B cell (primary cell): ENCODE results near the gene TOLLIP. TPM values are rescaled to one million over a fixed set of nuclear protein-coding genes. Genes with fewer than 3 reads are reported as not detected.
A peak's percentile ranks its signal among the peaks of the same experiment; 100 is the strongest.

ENCODE experiments used
- ATAC-seq: fragments of 200-7000 bp; cut with Tn5 transposase; one replicate; pipeline ENCODE4 v1.10.0; 2021; ENCODE audit warnings: low read depth, mild to moderate bottlenecking, moderate number of reproducible peaks, moderate library complexity
- CTCF ChIA-PET: fragments of 350-600 bp; sonication (Branson Sonifier 250); formaldehyde crosslinking; loops from one replicate; lab custom pipeline; 2021; ENCODE audit warnings: antibody characterized with exemption, inconsistent platforms; lab: Charles Lee
- POLR2A ChIA-PET: fragments of 350-600 bp; sonication (Branson Sonifier 250); formaldehyde crosslinking; loops from one replicate; lab custom pipeline; 2021; ENCODE audit warnings: antibody characterized with exemption; lab: Charles Lee
- DNase-seq: peaks from one replicate; pipeline ENCODE4 v3.0.0; 2013
- H2AFZ ChIP-seq: 2 replicates; pipeline ENCODE4 v1.6.1; 2012; ENCODE audit warnings: mild to moderate bottlenecking, low read depth, low read length; ENCODE audit not compliant: insufficient read depth, poor library complexity, severe bottlenecking
- H3K27ac ChIP-seq, 2 donors: 1 replicate in 1 of 2; 2 replicates in 1 of 2; pipeline ENCODE4 v1.5.1; 2012 to 2013; ENCODE audit warnings: low read length in 2 of 2, mild to moderate bottlenecking in 2 of 2, moderate library complexity in 1 of 2
- H3K27me3 ChIP-seq, 4 experiments: fragments of 200-600 bp in 1 of 4; sonication (generic) in 1 of 4; replicated peaks in 1 of 4; 1 replicate in 2 of 4; 2 replicates in 2 of 4; pipeline versions ENCODE4 v1.6.1 to v1.7.0; 2013 to 2016; ENCODE audit warnings: low read length in 3 of 4, mild to moderate bottlenecking in 2 of 4, mixed read lengths in 1 of 4, moderate library complexity in 1 of 4; ENCODE audit not compliant: insufficient read depth in 4 of 4, control insufficient read depth in 3 of 4; ENCODE audit errors: control extremely low read depth in 1 of 4
- H3K36me3 ChIP-seq, 2 experiments: replicated peaks in 1 of 2; 1 replicate in 1 of 2; 2 replicates in 1 of 2; pipeline versions ENCODE4 v1.6.1 to v1.7.1; 2013; ENCODE audit warnings: low read length in 1 of 2; ENCODE audit not compliant: insufficient read depth in 2 of 2, control insufficient read depth in 1 of 2; ENCODE audit errors: control extremely low read depth in 1 of 2, extremely low read depth in 1 of 2
- H3K4me1 ChIP-seq, 2 donors: fragments of 200-600 bp in 1 of 2; sonication (generic) in 1 of 2; 1 replicate in 1 of 2; 2 replicates in 1 of 2; pipeline versions ENCODE4 v1.5.1 to v1.6.1; 2013 to 2017; ENCODE audit warnings: low read length in 2 of 2; ENCODE audit not compliant: control insufficient read depth in 2 of 2, insufficient read depth in 2 of 2
- H3K4me2 ChIP-seq: replicated peaks from 2 replicates; pipeline ENCODE3; 2012; ENCODE audit warnings: mild to moderate bottlenecking, low read depth, low read length; ENCODE audit not compliant: poor library complexity, severe bottlenecking
- H3K4me3 ChIP-seq, 5 experiments: fragments of 200-600 bp in 1 of 5; sonication (generic) in 1 of 5; 1 replicate in 3 of 5; 2 replicates in 2 of 5; pipeline versions ENCODE4 v1.5.1 to v1.7.0; 2011 to 2016; ENCODE audit warnings: low read length in 4 of 5, mild to moderate bottlenecking in 4 of 5, low read depth in 2 of 5, control low read depth in 1 of 5, moderate library complexity in 1 of 5; ENCODE audit not compliant: insufficient read depth in 1 of 5; ENCODE audit errors: control extremely low read depth in 1 of 5, extremely low read depth in 1 of 5
- H3K79me2 ChIP-seq: fragments of 200-600 bp; sonication (generic); one replicate; pipeline ENCODE4 v1.6.0; 2016; ENCODE audit warnings: low read length; ENCODE audit not compliant: control insufficient read depth, insufficient read depth
- H3K9ac ChIP-seq: fragments of 200-600 bp; sonication (generic); 2 replicates; pipeline ENCODE4 v1.6.1; 2017; ENCODE audit warnings: mild to moderate bottlenecking, low read length, moderate library complexity
- H3K9me3 ChIP-seq, 3 donors: one replicate each; pipeline versions ENCODE4 v1.6.1 to v1.7.1; 2013; ENCODE audit warnings: low read length in 2 of 3; ENCODE audit not compliant: control insufficient read depth in 2 of 3, insufficient read depth in 1 of 3; ENCODE audit errors: control extremely low read depth in 1 of 3
- H4K20me1 ChIP-seq: 2 replicates; pipeline ENCODE4 v1.6.0; 2012; ENCODE audit warnings: mild to moderate bottlenecking, low read length; ENCODE audit not compliant: insufficient read depth, control insufficient read depth, poor library complexity, severe bottlenecking
- H3K27ac Mint-ChIP-seq: one replicate; pipeline ENCODE4 v1.8.0; 2021; ENCODE audit warnings: mixed read lengths
- H3K27me3 Mint-ChIP-seq: one replicate; pipeline ENCODE4 v1.8.0; 2021; ENCODE audit warnings: mixed read lengths
- H3K4me1 Mint-ChIP-seq: one replicate; pipeline ENCODE4 v1.8.0; 2021; ENCODE audit warnings: mixed read lengths
- H3K4me3 Mint-ChIP-seq: one replicate; pipeline ENCODE4 v1.8.0; 2021; ENCODE audit warnings: mixed read lengths
- H3K9me3 Mint-ChIP-seq: one replicate; pipeline ENCODE4 v1.8.0; 2022; ENCODE audit warnings: mixed read lengths; ENCODE audit not compliant: insufficient read depth
- EZH2 ChIP-seq: IDR thresholded peaks from 2 replicates; pipeline ENCODE4 v1.6.1; 2012; ENCODE audit warnings: borderline replicate concordance, low read depth, mild to moderate bottlenecking, moderate library complexity, low read length; ENCODE audit not compliant: insufficient read depth, poor library complexity, severe bottlenecking
- WGBS: methylation state at CpG from one replicate; pipeline ENCODE4 v1.1.5; 2013; ENCODE audit warnings: missing lambda C conversion rate; ENCODE audit not compliant: insufficient coverage; 5-methylcytosine and 5-hydroxymethylcytosine counted together
- intact Hi-C: fragments of 100-400 bp; cut with micrococcal nuclease; formaldehyde crosslinking; loops from one replicate; pipeline ENCODE4 v1.10.0; 2022
- polyA plus RNA-seq: library from polyadenylated mRNA; depleted of rRNA; stranded (reverse); fragments of >200 nt; gene quantifications from 2 replicates; pipeline ENCODE4 v1.2.3, GENCODE V29; 2012
- total RNA-seq, 2 donors: library from RNA; stranded (reverse); fragments of 120-200 nt in 1 of 2; gene quantifications; 1 replicate in 1 of 2; 2 replicates in 1 of 2; pipeline versions ENCODE4 v1.2.3 to v1.2.4, GENCODE V29; 2013 to 2022
- TF ChIP-seq, protein P1 (sequence below): fragments of 200-600 bp; IDR thresholded peaks from one replicate; pipeline ENCODE4 v1.8.0; 2022; ENCODE audit warnings: antibody characterized with exemption, mild to moderate bottlenecking

Gene TOLLIP
- total and polyA plus RNA-seq, 2 donors (not counting 1 experiment from before 2014, with no cell fraction given) = 34.7 to 52.5 TPM

- intact Hi-C loops = no loop called here
- Mint-ChIP-seq H3K27ac (no peak overlapping the region), H3K27me3 (peaks cover 3% of the 10 kb centered on the region), H3K9me3 (no peaks in the 10 kb centered on the region), H3K4me3 (no peak overlapping the region), H3K4me1 (no peaks in the 10 kb centered on the region)
- Histone ChIP-seq H2AFZ (no peak overlapping the region), H4K20me1 (no peaks in the 10 kb centered on the region), H3K36me3 (no peaks in the 10 kb centered on the region), H3K27me3 (peaks cover 0 to 2% (median 0%) of the 10 kb centered on the region in 4 experiments), H3K4me3 (no peak overlapping the region), H3K79me2 (no peaks in the 10 kb centered on the region), H3K9ac (no peak overlapping the region), H3K4me1 (no peaks in the 10 kb centered on the region), H3K9me3 (no peaks in the 10 kb centered on the region), H3K27ac (no peak overlapping the region), H3K4me2 (no peak overlapping the region)
- TF ChIP-seq, protein P1, sequence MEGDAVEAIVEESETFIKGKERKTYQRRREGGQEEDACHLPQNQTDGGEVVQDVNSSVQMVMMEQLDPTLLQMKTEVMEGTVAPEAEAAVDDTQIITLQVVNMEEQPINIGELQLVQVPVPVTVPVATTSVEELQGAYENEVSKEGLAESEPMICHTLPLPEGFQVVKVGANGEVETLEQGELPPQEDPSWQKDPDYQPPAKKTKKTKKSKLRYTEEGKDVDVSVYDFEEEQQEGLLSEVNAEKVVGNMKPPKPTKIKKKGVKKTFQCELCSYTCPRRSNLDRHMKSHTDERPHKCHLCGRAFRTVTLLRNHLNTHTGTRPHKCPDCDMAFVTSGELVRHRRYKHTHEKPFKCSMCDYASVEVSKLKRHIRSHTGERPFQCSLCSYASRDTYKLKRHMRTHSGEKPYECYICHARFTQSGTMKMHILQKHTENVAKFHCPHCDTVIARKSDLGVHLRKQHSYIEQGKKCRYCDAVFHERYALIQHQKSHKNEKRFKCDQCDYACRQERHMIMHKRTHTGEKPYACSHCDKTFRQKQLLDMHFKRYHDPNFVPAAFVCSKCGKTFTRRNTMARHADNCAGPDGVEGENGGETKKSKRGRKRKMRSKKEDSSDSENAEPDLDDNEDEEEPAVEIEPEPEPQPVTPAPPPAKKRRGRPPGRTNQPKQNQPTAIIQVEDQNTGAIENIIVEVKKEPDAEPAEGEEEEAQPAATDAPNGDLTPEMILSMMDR = no peak
- no peak for TF ChIP-seq EZH2
- POLR2A ChIA-PET = no interaction called here
- DNase-seq (no peak), ATAC-seq (no peak)
- WGBS = 79% methylated on average over 22 of the region's 23 CpGs
- CTCF ChIA-PET = interaction anchor here (0.9 kb wide), 1 partner anchor 348 kb away, joined by 3 read pairs; no protein-coding TSS in a partner anchor
These were observed 82.4 kb downstream of the TOLLIP start for GRCh38 chr11:1226986-1227550.

DNA sequence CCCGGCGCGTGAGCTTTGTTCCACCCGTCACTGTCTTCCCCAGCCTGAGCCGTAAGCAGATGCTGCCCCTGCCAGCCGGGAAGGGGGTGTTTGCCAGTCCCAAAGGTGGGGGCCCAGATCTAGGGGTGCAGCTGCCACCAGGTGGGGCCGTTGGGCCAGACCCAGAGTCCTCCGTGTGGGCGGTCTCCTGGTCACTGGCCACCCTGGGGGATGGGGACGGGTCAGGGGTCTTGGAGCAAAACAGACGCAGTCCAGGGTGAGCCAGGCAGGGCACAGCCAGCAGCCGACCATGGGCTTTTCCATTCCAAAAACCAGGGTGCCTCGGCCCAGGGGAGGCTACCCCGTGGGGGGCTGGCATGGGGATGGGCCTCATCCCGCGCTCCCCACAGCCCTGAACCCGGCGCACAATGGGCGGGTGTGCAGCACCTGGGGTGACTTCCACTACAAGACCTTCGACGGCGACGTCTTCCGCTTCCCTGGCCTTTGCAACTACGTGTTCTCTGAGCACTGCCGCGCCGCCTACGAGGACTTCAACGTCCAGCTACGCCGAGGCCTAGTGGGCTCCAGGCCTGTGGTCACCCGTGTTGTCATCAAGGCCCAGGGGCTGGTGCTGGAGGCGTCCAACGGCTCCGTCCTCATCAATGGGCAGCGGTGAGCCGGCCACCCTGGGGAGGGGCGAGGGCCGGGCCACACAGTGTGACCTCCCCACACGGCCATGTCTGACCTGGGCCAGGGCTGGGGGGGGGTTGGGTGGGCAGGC lies 83.0 kb downstream of the TOLLIP start:
- Histone ChIP-seq H3K4me3 (no peak overlapping the region), H3K79me2 (no peaks in the 10 kb centered on the region), H3K27me3 (peaks cover 0 to 2% (median 0%) of the 10 kb centered on the region in 4 experiments), H3K9me3 (no peaks in the 10 kb centered on the region), H3K4me2 (no peak overlapping the region), H4K20me1 (no peaks in the 10 kb centered on the region), H3K36me3 (no peaks in the 10 kb centered on the region), H2AFZ (no peak overlapping the region), H3K4me1 (no peaks in the 10 kb centered on the region), H3K27ac (no peak overlapping the region), H3K9ac (no peak overlapping the region)
- Mint-ChIP-seq H3K27me3 (peaks cover 4% of the 10 kb centered on the region), H3K9me3 (no peaks in the 10 kb centered on the region), H3K4me1 (no peaks in the 10 kb centered on the region), H3K4me3 (no peak overlapping the region), H3K27ac (no peak overlapping the region)
- CTCF ChIA-PET = interaction anchor here (0.8 to 0.9 kb wide), 2 partner anchors 289 to 348 kb away, joined by 3 read pairs; no protein-coding TSS in a partner anchor
- 83% methylated on average over 39 of the region's 41 CpGs for WGBS
- TF ChIP-seq EZH2 = no peak
- TF ChIP-seq, protein P1 = peak; percentile 15
- POLR2A ChIA-PET = no interaction called here
- intact Hi-C loops = no loop called here
- DNase-seq (no peak), ATAC-seq (no peak)
